ENCODE results near the gene ERC1. TPM values are rescaled to one million over a fixed set of nuclear protein-coding genes. Genes with fewer than 3 reads are reported as not detected.

The ERC1 gene
- total RNA-seq, 2 experiments from 2014 or later = 21.7 to 27.0 TPM

DNA sequence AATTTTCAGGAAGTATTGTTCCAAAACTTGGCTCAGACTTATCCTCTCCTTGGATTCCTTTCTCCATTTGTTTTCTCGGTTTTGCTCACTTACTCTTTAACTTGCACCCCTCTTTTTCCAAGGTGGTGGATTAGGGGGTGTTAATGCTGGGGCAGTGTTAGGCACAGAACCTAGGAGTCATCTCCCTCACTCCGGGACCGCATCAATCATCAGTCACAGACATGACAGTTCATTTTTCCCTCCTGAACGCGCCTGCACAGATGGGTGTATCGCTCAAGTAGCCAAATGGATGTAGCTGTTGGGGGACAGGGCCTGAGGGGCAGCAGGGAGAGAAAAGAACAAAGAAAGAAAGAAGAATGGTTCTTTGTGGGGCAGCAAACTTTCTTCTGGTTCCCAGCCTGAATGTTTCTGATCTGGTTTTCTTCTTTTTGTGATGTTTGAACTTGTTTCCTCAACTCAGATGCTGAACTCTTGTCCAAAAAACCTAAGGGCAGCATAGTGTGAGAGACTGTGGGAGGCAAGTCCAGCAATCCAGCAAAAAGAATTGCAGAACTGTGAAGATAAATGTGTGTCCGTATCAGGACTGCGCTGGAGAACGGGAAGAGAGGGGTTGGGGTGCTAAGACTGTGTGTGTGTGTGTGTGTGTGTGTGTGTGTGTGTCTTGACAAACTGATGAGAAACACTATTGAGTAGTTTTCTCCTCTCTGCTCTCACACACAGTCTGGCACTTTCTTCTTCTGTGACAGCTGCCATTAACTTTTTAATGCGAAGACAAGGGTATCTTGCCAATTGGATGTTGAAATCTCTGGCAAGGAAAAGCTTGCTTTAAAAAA is 472.3 kb downstream of the ERC1 start:
- H3K27ac Mint-ChIP-seq = no peak overlapping the region
- ATAC-seq (no peak), DNase-seq (no peak)
- no peaks in the 10 kb centered on the region for H3K9me3 Mint-ChIP-seq
- H3K27me3 Mint-ChIP-seq = no peaks in the 10 kb centered on the region
- ChIA-PET POLR2A (interaction anchor here (2.1 kb wide), 1 partner anchor 11 kb away, joined by 6 read pairs; no protein-coding TSS in a partner anchor), CTCF (no interaction called here)
- intact Hi-C loops (cut with micrococcal nuclease) = no loop called here
- no peaks in the 10 kb centered on the region for H3K4me1 Mint-ChIP-seq (ENCODE audit: low read depth)
- H3K4me3 Mint-ChIP-seq = no peak overlapping the region
- H3K36me3 Mint-ChIP-seq (ENCODE audit: low read depth) = peaks cover 1% of the 10 kb centered on the region
- TF ChIP-seq, protein P1, sequence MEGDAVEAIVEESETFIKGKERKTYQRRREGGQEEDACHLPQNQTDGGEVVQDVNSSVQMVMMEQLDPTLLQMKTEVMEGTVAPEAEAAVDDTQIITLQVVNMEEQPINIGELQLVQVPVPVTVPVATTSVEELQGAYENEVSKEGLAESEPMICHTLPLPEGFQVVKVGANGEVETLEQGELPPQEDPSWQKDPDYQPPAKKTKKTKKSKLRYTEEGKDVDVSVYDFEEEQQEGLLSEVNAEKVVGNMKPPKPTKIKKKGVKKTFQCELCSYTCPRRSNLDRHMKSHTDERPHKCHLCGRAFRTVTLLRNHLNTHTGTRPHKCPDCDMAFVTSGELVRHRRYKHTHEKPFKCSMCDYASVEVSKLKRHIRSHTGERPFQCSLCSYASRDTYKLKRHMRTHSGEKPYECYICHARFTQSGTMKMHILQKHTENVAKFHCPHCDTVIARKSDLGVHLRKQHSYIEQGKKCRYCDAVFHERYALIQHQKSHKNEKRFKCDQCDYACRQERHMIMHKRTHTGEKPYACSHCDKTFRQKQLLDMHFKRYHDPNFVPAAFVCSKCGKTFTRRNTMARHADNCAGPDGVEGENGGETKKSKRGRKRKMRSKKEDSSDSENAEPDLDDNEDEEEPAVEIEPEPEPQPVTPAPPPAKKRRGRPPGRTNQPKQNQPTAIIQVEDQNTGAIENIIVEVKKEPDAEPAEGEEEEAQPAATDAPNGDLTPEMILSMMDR (IDR thresholded peaks at IDR 0.05) = no peak

DNA sequence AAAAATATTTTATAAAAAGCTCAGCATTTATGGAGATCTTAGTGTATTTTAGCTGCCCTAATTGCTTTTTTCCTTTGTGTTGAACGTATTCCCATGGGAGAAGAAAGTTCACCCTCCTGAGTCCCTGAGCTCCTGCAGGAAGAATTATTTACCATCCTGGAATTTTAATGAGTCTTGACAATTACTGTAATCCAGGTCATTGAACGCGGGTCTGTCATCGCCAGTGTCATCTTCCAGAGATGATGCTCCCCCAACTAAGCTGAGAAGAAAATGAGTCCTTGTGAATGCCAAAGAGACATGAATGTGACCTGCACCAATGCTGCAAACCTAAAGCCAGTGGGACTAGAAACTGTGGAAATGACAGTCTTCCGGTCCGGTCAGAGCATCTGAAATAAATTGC is 473.9 kb downstream of the ERC1 start:
- no peaks in the 10 kb centered on the region for H3K4me1 Mint-ChIP-seq (ENCODE audit: low read depth)

DNA sequence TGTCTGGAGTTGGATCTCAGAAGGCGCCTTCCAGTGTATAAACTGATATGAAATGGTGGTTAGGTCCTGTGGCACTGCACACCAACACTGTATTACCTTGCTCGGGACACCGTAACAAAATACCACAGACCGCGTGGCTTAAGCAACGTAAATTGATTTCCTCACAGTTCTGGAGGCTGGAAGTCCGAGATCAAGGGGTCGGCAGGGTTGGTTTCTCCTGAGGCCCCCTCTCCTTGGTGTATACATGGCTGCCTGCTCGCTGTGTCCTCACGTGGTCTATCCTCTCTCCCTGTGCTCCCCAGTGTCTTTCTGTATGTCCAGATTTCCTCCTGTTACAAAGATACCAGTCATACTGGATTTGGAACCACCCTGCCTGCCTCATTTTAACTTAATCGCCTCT is 475.0 kb downstream of the ERC1 start:
- Mint-ChIP-seq H3K9me3 (no peaks in the 10 kb centered on the region), H3K27me3 (no peaks in the 10 kb centered on the region), H3K4me1 (ENCODE audit: low read depth) (no peaks in the 10 kb centered on the region), H3K36me3 (ENCODE audit: low read depth) (no peaks in the 10 kb centered on the region), H3K4me3 (no peak overlapping the region), H3K27ac (no peak overlapping the region)
- ChIA-PET POLR2A (no interaction called here), CTCF (no interaction called here)
- DNase-seq = no peak
- intact Hi-C loops (cut with micrococcal nuclease) = no loop called here
- TF ChIP-seq, protein P1 (IDR thresholded peaks at IDR 0.05) = no peak
- ATAC-seq = no peak

More for the DNA sequence above, 473.9 kb downstream of the ERC1 start:
- CTCF ChIA-PET = interaction anchor here (1.0 to 1.8 kb wide), 2 partner anchors 118 to 347 kb away, joined by 4 to 6 read pairs; no protein-coding TSS in a partner anchor
- no peak for DNase-seq
- intact Hi-C loops (cut with micrococcal nuclease) = no loop called here
- TF ChIP-seq, protein P1 (IDR thresholded peaks at IDR 0.05) = no peak
- Mint-ChIP-seq H3K27me3 (no peaks in the 10 kb centered on the region), H3K9me3 (no peaks in the 10 kb centered on the region), H3K4me3 (no peak overlapping the region), H3K27ac (no peak overlapping the region), H3K36me3 (ENCODE audit: low read depth) (peaks cover 1% of the 10 kb centered on the region)
- POLR2A ChIA-PET = interaction anchor here (0.5 to 2.1 kb wide), 2 partner anchors 10 to 771 kb away, joined by 3 to 6 read pairs; no protein-coding TSS in a partner anchor
- ATAC-seq = no peak

DNA sequence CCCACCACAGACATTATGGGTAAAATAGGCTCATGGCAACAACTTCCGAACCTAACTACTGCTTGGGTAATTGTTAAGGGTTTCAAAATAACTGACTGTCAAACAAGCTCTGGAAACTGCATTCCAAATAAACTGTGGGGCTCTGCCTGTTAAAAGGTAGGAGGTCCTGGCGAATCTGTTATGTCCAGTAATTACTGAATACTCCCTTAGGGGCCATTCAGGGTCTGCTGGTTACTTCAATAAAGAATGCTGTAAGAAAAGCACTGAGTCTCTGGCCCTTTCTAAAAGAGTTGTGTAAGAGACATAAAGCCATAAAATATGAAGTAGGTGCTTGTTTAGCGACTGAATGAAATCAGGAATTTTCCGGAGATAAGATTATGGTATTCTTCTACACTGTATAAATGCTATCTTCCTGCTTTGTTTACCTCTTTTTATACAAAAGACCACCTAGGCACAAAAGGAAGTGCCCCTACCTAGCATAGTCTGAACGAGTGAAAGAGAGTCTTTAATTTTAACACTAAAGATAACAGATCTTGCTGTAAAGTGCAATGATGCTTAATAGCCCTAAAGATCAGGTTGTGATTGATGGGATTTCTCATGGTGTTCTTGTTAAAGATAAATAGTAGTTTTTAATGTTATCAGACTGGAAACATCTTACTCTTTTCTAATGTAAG is 475.6 kb downstream of the ERC1 start:
- Mint-ChIP-seq H3K4me1 (ENCODE audit: low read depth) (no peaks in the 10 kb centered on the region), H3K27ac (no peak overlapping the region), H3K4me3 (no peak overlapping the region), H3K27me3 (no peaks in the 10 kb centered on the region), H3K36me3 (ENCODE audit: low read depth) (no peaks in the 10 kb centered on the region), H3K9me3 (no peaks in the 10 kb centered on the region)
- POLR2A ChIA-PET = no interaction called here
- CTCF ChIA-PET = no interaction called here
- DNase-seq = no peak
- ATAC-seq = no peak
- intact Hi-C loops (cut with micrococcal nuclease) = no loop called here
- TF ChIP-seq, protein P1 (IDR thresholded peaks at IDR 0.05) = no peak

DNA sequence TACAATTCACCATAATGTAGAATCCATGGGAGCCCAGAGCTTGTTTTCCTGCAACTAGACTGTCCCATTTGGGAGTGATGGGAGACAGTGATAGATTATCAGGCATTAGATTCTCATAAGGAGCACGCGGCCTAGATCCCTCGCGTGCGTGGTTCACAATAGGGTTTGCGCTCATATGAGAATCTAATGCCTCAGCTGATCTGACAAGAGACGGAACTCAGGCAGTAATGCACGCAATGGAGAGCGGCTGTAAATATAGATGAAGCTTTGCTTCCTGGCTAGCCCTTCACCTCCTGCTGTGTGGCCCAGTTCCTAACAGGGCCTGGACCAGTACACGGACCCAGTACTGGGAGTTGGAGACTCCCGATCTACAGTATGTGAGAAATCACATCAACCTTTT is 476.7 kb downstream of the ERC1 start:
- no peak overlapping the region for H3K4me3 Mint-ChIP-seq
- H3K4me1 Mint-ChIP-seq (ENCODE audit: low read depth) = peaks cover 4% of the 10 kb centered on the region
- DNase-seq (no peak), ATAC-seq (no peak)
- intact Hi-C loops (cut with micrococcal nuclease) = no loop called here
- no peaks in the 10 kb centered on the region for H3K27me3 Mint-ChIP-seq
- no peaks in the 10 kb centered on the region for H3K36me3 Mint-ChIP-seq (ENCODE audit: low read depth)
- no peaks in the 10 kb centered on the region for H3K9me3 Mint-ChIP-seq
- ChIA-PET POLR2A (no interaction called here), CTCF (no interaction called here)
- H3K27ac Mint-ChIP-seq = no peak overlapping the region
- TF ChIP-seq, protein P1 (IDR thresholded peaks at IDR 0.05) = no peak

All from activated CD8-positive, alpha-beta T cell treated with anti-CD3 and anti-CD28 coated beads for 36 hours (primary cell).